Thyroid gland (tissue), 4 donors: ENCODE measurements around the gene CLPX.
"Not testable (repeated sequence)": the region's sequence is repeated elsewhere in the genome, so short reads cannot be mapped to it uniquely, and the experiment has no call there.

Experiments
- CTCF ChIP-seq, 6 experiments: fragments of 200-600 bp in 3 of 6; fragments of 450-650 bp in 3 of 6; sonication (generic) in 3 of 6; IDR thresholded peaks; one replicate each; pipeline ENCODE4 v1.5.1; 2016 to 2019; ENCODE audit warnings: antibody characterized with exemption in 6 of 6, mild to moderate bottlenecking in 2 of 6, inconsistent platforms in 1 of 6, moderate library complexity in 1 of 6
- POLR2A ChIP-seq, 2 donors: fragments of 450-650 bp; IDR thresholded peaks; one replicate each; pipeline ENCODE4 v1.6.1; 2017; ENCODE audit warnings: antibody characterized with exemption in 2 of 2, mild to moderate bottlenecking in 2 of 2, moderate library complexity in 1 of 2

GRCh38 chr15:65137089-65137488, 48.1 kb downstream of the CLPX start:
- TF ChIP-seq POLR2A, CTCF (IDR thresholded peaks at IDR 0.05): not testable (repeated sequence)
